ENCODE data around the gene AGAP3.

AGAP3 gene

DNA sequence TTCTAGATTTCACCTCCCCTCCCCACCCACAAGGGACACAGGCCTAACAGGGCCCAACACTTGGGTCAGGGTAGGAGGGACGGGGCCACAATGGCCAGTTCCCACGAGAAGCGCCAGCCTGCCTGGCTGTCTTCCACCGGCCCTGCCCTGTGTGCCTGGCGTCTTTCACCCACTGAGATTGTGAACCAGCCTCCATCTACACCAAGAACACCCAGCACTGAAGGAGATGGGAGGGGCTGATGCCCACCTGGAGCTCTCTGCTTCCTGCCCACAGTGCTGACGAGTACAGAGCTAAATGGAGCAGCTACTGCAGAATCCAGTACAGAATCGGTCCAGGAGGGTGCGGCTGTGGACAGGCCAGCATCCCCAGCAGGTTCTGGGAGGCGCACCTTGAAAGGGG is 40.3 kb upstream of the AGAP3 start:
- no peak overlapping the region for H3K27ac ChIP-seq
- TF ChIP-seq ZFX (IDR thresholded peaks at IDR 0.05): no peak
- TF ChIP-seq, protein P1, sequence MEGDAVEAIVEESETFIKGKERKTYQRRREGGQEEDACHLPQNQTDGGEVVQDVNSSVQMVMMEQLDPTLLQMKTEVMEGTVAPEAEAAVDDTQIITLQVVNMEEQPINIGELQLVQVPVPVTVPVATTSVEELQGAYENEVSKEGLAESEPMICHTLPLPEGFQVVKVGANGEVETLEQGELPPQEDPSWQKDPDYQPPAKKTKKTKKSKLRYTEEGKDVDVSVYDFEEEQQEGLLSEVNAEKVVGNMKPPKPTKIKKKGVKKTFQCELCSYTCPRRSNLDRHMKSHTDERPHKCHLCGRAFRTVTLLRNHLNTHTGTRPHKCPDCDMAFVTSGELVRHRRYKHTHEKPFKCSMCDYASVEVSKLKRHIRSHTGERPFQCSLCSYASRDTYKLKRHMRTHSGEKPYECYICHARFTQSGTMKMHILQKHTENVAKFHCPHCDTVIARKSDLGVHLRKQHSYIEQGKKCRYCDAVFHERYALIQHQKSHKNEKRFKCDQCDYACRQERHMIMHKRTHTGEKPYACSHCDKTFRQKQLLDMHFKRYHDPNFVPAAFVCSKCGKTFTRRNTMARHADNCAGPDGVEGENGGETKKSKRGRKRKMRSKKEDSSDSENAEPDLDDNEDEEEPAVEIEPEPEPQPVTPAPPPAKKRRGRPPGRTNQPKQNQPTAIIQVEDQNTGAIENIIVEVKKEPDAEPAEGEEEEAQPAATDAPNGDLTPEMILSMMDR (conservative IDR thresholded peaks at IDR 0.05): no peak

- no peak overlapping the region for H3K27ac ChIP-seq
- TF ChIP-seq, protein P1 (conservative IDR thresholded peaks at IDR 0.05): no peak
- TF ChIP-seq ZFX (IDR thresholded peaks at IDR 0.05): no peak
Observed at GRCh38 chr7:151046603-151047573, 39.4 kb upstream of the AGAP3 start.

DNA sequence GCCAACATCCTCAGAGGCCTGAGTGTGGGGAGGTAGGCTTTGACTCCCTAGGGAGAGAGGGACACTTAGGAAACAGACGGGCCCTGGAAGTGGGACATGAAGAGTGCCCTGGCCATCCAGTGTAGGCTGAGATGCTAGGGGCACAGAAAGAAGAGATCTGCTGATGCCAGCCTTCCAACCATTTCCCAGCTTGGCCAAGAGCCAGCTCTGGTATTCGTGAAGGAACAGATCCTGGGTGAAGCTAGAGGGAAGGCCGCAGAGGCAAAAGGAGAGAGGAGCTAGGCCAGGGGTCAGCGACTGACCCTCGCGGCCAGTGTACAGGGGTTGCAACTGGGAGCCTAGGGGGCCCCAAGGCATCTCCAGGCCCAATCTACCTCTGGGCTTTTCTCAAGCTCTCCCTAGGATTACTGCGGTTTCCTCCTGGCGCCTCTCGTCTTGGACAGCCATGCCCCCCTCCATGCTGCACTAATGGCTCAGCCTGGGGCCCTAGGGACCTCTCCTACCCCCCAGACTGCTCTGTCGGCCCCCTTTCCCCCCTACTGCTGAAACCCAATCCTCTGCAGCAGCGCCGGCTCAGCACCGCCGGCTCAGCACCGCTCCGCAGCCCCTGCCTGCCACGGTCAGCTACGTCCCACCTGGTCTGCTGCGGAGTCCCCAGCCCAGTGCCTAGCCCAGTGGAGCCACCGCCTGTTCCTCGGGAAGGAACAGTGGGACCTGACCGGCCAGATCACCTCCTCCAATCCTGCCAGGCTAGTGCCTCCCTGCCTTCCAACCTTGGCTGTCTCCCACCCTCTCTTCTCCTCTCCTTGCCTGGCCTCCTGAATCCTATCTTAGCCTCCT is 38.1 kb upstream of the AGAP3 start, which contains the start of gene ASIC3:
ASIC3 (plus strand) TSS at position 556 of the 840 bp plus-strand sequence. CDS start 355 bp downstream, outside the sequence.
- H3K27ac ChIP-seq: no peak within 1 kb of the TSS
- TF ChIP-seq ZFX (IDR thresholded peaks at IDR 0.05): no peak
- TF ChIP-seq, protein P1 (conservative IDR thresholded peaks at IDR 0.05): no peak

DNA sequence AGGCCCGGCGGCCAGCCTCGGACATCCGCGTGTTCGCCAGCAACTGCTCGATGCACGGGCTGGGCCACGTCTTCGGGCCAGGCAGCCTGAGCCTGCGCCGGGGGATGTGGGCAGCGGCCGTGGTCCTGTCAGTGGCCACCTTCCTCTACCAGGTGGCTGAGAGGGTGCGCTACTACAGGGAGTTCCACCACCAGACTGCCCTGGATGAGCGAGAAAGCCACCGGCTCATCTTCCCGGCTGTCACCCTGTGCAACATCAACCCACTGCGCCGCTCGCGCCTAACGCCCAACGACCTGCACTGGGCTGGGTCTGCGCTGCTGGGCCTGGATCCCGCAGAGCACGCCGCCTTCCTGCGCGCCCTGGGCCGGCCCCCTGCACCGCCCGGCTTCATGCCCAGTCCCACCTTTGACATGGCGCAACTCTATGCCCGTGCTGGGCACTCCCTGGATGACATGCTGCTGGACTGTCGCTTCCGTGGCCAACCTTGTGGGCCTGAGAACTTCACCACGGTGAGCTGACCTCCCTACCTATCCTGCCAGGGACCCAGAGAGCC is 37.3 kb upstream of the AGAP3 start:
- no peak overlapping the region for H3K27ac ChIP-seq

DNA sequence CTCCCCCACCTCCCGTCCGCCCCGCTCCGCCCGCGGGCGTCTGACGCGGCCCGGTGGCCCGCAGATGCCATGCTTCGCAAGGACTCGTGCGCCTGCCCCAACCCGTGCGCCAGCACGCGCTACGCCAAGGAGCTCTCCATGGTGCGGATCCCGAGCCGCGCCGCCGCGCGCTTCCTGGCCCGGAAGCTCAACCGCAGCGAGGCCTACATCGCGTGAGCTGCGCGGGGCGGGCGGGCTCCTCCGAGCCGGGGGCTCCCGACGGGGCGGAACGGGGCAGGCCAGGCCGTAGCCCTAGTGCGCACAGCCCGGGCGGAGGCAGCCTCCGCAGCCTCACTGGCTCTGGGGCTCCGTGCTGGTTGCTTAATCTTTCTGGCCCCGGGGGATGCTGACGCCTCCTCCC is 35.2 kb upstream of the AGAP3 start:
- TF ChIP-seq ZFX (IDR thresholded peaks at IDR 0.05): no peak
- TF ChIP-seq, protein P1 (conservative IDR thresholded peaks at IDR 0.05): no peak
- no peak overlapping the region for H3K27ac ChIP-seq

More for the DNA sequence above, 37.3 kb upstream of the AGAP3 start:
- TF ChIP-seq, protein P1 (conservative IDR thresholded peaks at IDR 0.05): no peak
- TF ChIP-seq ZFX (IDR thresholded peaks at IDR 0.05): no peak

DNA sequence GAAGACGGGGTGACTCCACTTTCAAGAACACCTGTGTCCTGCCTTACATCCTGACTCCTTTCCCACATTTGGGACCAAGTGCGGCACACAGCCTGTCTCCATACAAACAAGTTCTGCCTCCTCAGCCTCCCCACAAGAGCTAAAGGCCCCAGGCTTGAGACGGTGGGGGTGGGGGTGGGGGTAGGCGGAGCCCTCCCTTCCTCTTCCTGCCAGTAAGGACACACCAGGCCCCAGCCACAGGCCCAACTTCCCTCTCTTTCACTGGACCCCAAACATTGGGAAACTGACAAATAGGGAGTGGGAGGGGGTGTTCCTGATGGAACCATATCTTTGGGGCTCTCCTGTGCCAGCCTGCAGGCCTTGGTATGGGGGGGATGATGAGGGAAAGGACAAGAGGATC is 33.2 kb upstream of the AGAP3 start:
- TF ChIP-seq ZFX (IDR thresholded peaks at IDR 0.05): no peak
- TF ChIP-seq, protein P1 (conservative IDR thresholded peaks at IDR 0.05): no peak
- no peak overlapping the region for H3K27ac ChIP-seq

Measured in C4-2B (cell line).